Nephron (organoid): ENCODE data around the gene SMAD3.
A peak's percentile ranks its signal among the peaks of the same experiment; 100 is the strongest.

Experiments
- H3K27ac Mint-ChIP-seq, 3 experiments: 2 replicates each; pipeline ENCODE4 v1.8.0; 2020; ENCODE audit warnings: mixed read lengths in 3 of 3, mild to moderate bottlenecking in 2 of 3, moderate library complexity in 1 of 3
- H3K27me3 Mint-ChIP-seq: 2 replicates; pipeline ENCODE4 v1.8.0; 2021; ENCODE audit warnings: low read depth, mild to moderate bottlenecking, moderate library complexity, mixed read lengths
- H3K36me3 Mint-ChIP-seq: 2 replicates; pipeline ENCODE4 v1.8.0; 2020; ENCODE audit warnings: low read depth, mixed read lengths
- H3K4me1 Mint-ChIP-seq: 2 replicates; pipeline ENCODE4 v1.8.0; 2020; ENCODE audit warnings: mixed read lengths
- H3K4me3 Mint-ChIP-seq, 3 experiments: 2 replicates each; pipeline ENCODE4 v1.8.0; 2020; ENCODE audit warnings: mild to moderate bottlenecking in 3 of 3, mixed read lengths in 3 of 3, moderate library complexity in 2 of 3
- H3K9me3 Mint-ChIP-seq: 2 replicates; pipeline ENCODE4 v1.8.0; 2020; ENCODE audit warnings: mixed read lengths
- CTCF ChIP-seq, 3 experiments: fragments of 200-600 bp; sonication (generic); IDR thresholded peaks; one replicate each; pipeline ENCODE4 v1.5.0; 2021; ENCODE audit warnings: antibody characterized with exemption in 3 of 3; ENCODE audit not compliant: unreplicated experiment in 3 of 3

The SMAD3 gene

GRCh38 chr15:67147396-67147949 is 82.1 kb downstream of the SMAD3 start:
- Mint-ChIP-seq H3K36me3 (no peaks in the 10 kb centered on the region), H3K27ac (peak overlapping the region; percentile 88 to 98 (median 89)), H3K9me3 (no peaks in the 10 kb centered on the region), H3K27me3 (no peaks in the 10 kb centered on the region), H3K4me3 (peak overlapping the region in 2 of 3 experiments; percentile 12 to 49), H3K4me1 (peaks cover 90% of the 10 kb centered on the region)
- no peak for TF ChIP-seq CTCF (IDR thresholded peaks at IDR 0.05; ENCODE audit: unreplicated experiment in 3 of 3)

- H3K27ac Mint-ChIP-seq, result peak overlapping the region; percentile 88 to 98 (median 89)
Observed at GRCh38 chr15:67148196-67148701, 82.8 kb downstream of the SMAD3 start.

GRCh38 chr15:67149068-67149772 is 83.8 kb downstream of the SMAD3 start:
- Mint-ChIP-seq H3K9me3 (no peaks in the 10 kb centered on the region), H3K4me3 (peak overlapping the region in 1 of 3 experiments; percentile 5), H3K4me1 (peaks cover 89% of the 10 kb centered on the region), H3K27ac (peak overlapping the region; percentile 88 to 98 (median 89)), H3K27me3 (no peaks in the 10 kb centered on the region), H3K36me3 (no peaks in the 10 kb centered on the region)
- TF ChIP-seq CTCF (IDR thresholded peaks at IDR 0.05; ENCODE audit: unreplicated experiment in 3 of 3), result no peak

More at GRCh38 chr15:67148196-67148701, 82.8 kb downstream of the SMAD3 start:
- H3K27me3 Mint-ChIP-seq, result no peaks in the 10 kb centered on the region
- H3K9me3 Mint-ChIP-seq, result no peaks in the 10 kb centered on the region
- peaks cover 88% of the 10 kb centered on the region for H3K4me1 Mint-ChIP-seq
- no peak for TF ChIP-seq CTCF (IDR thresholded peaks at IDR 0.05; ENCODE audit: unreplicated experiment in 3 of 3)
- no peaks in the 10 kb centered on the region for H3K36me3 Mint-ChIP-seq
- H3K4me3 Mint-ChIP-seq, result peak overlapping the region in 2 of 3 experiments; percentile 5 to 11

GRCh38 chr15:67149773-67150022 is 84.3 kb downstream of the SMAD3 start:
- H3K36me3 Mint-ChIP-seq, result no peaks in the 10 kb centered on the region
- H3K27me3 Mint-ChIP-seq, result no peaks in the 10 kb centered on the region
- TF ChIP-seq CTCF (IDR thresholded peaks at IDR 0.05; ENCODE audit: unreplicated experiment in 3 of 3), result no peak
- H3K9me3 Mint-ChIP-seq, result no peaks in the 10 kb centered on the region
- peak overlapping the region; percentile 45 to 80 (median 69) for H3K27ac Mint-ChIP-seq
- H3K4me3 Mint-ChIP-seq, result peak overlapping the region in 1 of 3 experiments; percentile 3
- H3K4me1 Mint-ChIP-seq, result peaks cover 86% of the 10 kb centered on the region

GRCh38 chr15:67150023-67150860 is 84.8 kb downstream of the SMAD3 start:
- Mint-ChIP-seq H3K36me3 (no peaks in the 10 kb centered on the region), H3K27ac (peak overlapping the region; percentile 45 to 80 (median 69)), H3K4me1 (peaks cover 80% of the 10 kb centered on the region), H3K4me3 (peak overlapping the region; percentile 3 to 38 (median 21)), H3K27me3 (no peaks in the 10 kb centered on the region), H3K9me3 (no peaks in the 10 kb centered on the region)
- no peak for TF ChIP-seq CTCF (IDR thresholded peaks at IDR 0.05; ENCODE audit: unreplicated experiment in 3 of 3)
